Esophagus mucosa (tissue), 1 donor: Measurements from ENCODE around the gene HYPK. TPM values are rescaled to one million over a fixed set of nuclear protein-coding genes. Genes with fewer than 3 reads are reported as not detected.
"Not testable (repeated sequence)": the region's sequence is repeated elsewhere in the genome, so short reads cannot be mapped to it uniquely, and the experiment has no call there.

Experiments
- ATAC-seq: fragments of 200-7000 bp; cut with Tn5 transposase; one replicate; pipeline ENCODE4 v1.9.1; 2020
- total RNA-seq: library from RNA; stranded (reverse); gene quantifications from one replicate; pipeline ENCODE4 v1.2.4, GENCODE V29; 2023
- donor health status: DM: yes; HTN: yes; CAD: no.

Gene HYPK
- total RNA-seq, 1 donor from 2014 or later: 14.0 TPM

DNA sequence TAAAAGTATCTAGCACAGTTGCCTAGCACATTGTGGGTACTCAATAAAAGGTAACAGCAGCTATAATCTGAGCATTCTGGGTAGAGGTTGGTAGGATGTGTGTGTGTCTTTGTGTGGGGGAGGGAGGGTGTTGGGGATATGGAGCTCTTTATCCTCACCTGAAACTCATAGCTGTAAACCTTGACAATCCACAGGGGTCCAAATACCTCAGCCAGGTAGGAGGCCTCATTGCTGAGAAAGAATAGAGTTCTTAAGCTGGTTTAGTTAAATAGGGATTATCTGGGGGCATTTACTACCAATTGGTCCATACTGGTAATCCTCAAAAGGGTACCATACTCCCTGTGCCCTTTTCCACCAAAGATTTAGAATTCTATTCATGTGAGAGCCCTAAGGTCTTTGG is 4.4 kb upstream of the HYPK start:
- no peak for ATAC-seq

DNA sequence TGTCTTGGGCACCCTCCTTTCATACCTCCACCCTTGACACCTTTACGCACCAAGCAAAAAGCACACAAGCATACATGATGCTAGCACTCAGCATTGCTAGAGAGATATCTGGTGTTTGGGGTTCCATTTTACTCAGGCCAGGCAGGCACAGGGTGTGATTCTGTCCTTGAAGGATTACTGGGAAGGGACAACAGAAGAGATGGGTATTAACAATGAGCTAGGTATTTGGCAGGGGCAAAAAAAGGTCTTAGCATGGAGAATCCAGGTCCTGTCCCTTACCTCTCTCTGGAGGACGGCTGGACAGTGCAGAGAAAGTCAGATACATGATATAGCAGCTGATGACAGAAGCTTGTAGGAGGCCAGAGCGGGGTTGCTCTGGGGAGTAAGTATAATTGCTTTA is 3.8 kb upstream of the HYPK start:
- no peak for ATAC-seq

DNA sequence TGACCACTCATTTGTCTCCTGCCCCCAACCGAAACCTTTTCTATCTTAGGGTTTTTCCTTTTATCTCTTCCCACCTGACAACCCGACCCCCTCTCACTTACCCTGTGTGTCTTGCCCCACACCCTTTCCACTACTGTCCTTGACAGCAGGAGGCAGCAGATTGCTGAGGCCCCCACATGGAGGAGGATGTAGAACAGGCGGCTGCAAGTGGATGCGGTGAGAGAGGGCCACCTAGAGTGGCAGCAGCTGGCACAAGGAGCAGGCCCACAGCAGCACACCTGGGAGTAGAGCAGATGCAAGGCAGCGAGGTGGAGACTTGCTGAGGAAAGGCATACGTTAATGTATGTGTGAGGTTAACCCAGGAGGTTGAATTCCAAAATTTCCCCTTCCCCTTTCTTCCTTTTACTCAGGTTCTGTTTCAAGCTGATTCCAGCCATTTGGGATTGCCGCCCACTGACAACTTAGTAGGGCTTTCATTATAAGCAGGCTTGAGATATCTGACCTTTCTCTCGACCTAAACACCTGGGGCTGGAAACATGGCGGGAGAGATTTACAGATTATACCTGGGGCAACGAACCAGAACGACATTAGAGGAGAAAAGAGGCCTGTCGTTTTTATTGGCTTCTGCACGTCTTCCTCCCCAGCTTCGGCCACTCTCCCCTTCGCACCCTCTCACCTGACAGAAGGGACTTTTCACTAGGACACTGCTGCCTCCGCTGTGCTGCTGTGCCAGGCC is 1.0 kb upstream of the HYPK start:
- ATAC-seq: peak; percentile 3

DNA sequence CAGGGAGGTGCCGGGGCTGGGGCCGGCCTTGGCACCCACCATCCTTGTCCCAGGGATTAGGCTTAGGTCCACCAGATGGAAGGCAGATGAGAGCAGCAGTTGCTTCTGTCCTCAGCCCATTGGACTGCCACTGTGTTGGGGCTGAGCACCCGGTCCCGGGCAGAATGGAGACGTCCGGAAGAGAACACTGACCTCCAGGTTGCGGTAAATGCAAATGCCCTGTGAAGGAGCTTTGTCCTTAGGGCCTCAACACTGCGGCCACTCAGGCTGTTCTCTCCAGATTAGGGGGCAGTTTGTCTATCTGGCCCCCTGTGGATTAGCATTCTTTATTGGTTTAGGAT is 484 bp upstream of the HYPK start, which contains the start of gene SERINC4:
Gene SERINC4 (minus strand): TSS at position 276 of the 341 bp plus-strand sequence. CDS start 234 bp downstream, at position 42.
- peak; percentile 2 for ATAC-seq

DNA sequence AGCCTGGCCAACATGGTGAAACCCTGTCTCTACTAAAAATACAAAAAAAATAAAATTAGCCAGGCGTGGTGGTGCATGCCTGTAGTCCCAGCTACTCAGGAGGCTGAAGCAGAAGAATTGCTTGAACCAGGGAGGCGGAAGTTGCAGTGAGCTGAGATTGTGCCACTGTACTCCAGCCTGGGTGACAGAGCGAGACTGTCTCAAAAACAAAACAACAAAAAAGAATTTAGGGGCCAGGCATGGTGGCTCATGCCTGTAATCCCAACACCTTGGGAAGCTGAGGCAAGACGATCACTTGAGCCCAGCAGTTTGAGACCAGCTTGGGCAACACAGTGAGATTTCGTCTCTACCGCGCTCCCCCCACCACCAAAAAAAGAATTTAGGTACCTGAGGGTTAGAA is 2.3 kb downstream of the HYPK start:
- not testable (repeated sequence) for ATAC-seq

DNA sequence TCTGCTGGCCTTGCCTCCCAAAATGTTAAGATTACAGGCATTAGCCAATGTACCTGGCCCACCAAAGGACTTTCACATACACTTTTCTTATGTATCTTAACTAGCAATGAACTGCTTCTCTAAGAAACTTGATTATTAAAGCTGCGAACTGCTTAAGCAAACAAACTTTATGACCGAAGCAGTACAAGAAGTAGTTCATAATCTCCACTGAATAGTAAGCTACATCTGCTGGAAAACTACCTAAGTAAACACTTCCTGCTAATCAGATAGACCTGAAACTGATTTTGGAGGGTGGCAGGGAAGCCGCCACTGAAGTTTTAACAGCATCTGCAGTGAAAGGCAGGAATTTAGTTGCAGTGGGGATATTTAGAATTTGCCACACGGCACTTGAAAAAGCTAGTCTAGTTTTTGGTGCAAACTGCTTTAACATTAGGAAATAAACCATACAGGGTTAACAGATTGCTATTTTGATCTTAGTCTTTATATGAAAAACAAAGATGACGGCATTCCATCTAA is 8.1 kb downstream of the HYPK start:
- no peak for ATAC-seq

DNA sequence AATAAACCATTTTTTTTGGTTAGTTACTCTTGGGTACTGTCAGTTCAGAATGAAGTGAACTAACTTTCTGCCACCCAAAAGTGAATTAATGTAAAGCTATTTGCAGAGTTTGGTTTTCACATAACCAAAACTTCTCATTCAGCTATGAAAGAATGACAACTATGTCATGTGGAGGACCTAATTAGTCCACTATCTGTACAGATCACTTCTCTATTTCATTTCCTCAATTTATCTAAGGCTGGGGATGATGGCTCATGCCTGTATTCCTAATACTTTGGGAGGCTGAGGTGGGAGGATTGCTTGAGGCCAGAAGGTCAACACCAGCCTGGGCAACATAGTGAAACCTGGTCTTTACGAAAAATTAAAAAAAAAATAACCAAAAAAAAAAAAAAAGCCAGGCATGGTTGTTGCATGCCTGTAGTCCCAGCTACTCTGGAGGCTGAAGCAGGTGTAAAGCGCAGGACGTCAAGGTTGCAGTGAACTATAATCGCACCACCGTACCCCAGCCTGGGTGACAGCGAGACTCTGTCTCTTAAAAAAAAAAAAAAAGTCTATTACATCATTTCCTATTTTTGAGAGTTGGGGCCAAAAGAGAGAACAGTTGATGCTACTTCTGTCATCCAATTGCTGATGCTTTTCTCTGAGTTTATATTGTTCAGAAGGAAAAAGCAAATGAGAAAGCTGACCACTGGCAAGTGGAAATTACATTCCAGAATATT is 8.7 kb downstream of the HYPK start:
- ATAC-seq: no peak

DNA sequence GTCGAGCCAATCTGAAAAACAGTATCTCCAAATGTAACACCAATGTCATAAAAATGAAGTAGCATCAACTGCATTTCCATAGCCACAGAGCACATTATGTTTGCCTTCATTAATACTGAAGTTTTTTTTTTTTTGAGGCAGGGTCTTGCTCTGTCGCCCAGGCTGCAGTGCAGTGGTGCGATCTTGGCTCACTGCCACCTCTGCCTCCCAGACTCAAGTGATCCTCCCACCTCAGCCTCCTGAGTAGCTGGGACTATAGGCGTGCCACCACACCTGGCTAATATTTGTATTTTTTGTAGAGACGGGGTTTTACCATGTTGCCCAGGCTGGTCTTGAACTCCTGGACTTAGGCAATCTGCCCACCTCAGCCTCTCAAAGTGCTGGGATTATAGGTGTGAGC is 14.7 kb downstream of the HYPK start:
- not testable (repeated sequence) for ATAC-seq

DNA sequence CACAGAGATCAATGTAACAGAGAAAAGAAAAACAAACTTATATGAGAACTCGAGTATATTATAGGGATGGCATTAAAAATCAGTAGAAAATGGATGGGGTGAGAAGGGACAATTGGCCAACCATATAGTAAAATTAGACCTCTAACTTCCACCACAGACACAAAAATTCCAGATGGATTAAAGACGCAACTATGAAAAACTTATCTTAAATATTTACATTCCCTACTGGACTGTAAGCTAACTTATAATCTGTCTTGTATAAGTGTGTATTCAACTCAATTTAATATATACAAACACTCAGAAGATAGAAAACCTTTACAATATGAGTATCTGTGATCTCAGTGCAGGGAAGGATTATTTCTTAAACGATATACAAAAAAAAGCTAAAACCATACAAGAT is 21.1 kb downstream of the HYPK start:
- ATAC-seq: no peak

DNA sequence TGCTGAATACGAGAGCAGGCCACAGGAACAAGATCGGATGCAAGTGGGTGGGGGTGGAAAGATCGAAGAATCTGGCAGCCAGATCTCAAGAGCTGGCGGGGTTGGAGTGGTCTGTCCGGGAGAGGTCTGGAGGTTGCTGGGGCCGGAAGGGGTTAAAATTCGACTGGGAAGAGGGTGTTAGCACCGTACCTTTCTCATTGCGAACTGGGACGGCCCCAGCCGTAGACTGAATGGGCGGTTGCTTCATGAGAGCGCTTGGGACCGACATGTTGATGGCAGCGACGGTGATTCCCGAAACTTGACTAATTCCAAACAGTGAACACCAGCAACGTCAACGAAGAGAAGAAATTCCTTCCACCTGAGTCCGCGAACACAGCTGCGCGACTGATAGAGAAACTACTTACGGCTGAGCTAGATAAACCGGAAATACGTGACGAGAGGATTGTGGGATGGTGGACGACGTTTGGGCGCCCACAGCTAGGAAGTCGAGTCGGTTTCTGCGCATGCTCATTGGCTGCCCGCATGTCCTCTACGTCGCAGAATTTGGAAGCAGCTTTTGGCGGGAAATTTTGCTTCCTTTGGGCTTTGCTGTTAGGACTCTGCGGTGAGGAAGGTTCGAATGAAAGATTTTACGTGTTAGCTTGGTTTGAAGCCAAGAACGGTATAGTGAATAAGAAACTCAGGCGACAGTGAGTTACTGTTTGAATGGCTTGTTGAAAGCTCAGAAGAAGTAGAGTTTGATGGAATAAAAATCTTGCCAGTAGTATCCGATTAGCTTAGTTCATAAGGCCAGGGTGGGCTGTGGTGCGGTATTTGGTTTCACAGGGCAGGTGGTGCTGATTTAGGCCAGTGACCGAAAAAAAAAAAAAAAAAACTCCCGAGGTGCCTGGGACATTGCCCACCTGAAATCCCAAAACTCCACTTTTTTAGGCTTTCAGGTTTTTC is 24.2 kb downstream of the HYPK start, which contains the start of gene MFAP1:
Gene MFAP1 (minus strand): TSS at position 389 of the 945 bp plus-strand sequence. CDS start 121 bp downstream, at position 268.
- ATAC-seq: peak; percentile 93

DNA sequence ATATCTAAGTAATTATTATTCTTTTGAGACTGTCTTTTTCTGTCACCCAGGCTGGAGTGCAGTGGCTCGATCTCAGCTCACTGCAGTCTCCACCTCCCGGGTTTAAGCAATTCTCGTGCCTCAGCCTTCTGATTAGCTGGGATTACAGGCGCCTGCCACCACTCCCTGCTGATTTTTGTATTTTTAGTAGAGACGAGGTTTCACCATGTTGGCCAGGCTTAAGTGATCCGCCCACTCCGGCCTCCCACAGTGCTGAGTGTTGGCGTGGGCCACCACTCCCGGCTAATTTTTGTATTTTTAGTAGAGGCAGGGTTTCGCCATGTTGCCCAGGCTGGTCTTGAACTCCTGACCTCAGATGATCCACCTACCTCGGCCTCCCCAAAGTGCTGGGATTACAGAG is 24.9 kb downstream of the HYPK start:
- ATAC-seq: not testable (repeated sequence)

DNA sequence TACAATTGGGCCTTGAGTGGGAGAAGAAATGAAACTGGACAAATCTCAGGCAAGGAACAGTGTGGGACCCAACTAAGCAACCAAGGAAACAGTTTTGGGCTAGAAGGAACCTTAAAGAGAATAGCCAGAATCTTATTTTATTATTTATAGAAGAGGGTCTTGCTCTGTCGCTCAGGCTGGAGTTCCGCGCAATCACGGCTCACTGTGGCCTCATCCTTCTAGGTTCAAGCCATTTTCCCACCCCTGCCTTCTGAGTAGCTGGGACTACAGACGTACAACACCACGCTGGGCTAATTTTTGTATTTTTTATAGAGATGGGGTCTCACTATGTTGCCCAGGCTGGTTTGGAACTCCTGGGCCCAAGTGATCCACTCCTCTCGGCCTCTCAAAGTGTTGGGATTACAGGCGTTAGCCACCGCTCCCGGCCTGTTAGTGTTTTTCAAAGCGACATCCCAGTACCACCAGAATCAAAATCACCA is 25.7 kb downstream of the HYPK start:
- no peak for ATAC-seq

DNA sequence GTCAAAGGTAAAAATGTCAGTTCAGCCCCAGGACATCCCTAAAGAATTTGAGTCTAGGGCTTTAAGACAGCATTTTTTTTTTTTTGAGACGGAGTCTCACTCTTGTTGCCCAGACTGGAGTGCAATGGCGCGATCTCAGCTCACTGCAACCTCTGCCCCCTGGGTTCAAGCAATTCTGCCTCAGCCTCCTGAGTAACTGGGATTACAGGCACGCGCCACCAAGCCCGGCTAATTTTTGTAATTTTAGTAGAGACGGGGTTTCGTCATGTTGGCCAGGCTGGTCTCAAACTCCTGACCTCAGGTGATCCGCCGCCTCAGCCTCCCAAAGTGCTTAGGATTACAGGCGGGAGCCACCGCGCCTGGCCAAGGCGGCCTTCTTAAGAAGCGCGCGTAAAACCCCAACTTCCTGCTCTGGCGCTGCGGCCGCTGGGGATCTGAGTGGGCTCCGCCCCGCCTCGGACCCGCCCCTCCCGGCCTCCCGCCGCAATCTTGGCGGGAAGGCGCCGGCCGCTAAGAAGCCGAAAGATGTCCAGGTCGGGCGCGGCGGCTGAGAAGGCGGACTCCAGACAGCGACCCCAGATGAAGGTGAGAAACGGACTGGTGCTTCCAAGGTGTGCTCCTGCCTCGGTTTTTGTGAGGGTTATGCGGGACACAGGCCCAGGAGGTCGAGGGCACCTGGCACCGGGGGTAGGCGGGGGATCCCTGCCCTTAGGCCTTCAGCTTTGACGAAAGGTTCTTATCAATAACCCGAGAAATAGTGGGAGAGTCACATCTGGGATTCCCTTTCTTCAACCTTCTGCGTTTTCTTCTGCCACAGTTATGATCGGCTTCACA is 26.3 kb downstream of the HYPK start, which contains the start of gene WDR76:
Gene WDR76 (plus strand): TSS at position 495 of the 834 bp plus-strand sequence. CDS start 31 bp downstream, at position 526.
- peak; percentile 68 for ATAC-seq

DNA sequence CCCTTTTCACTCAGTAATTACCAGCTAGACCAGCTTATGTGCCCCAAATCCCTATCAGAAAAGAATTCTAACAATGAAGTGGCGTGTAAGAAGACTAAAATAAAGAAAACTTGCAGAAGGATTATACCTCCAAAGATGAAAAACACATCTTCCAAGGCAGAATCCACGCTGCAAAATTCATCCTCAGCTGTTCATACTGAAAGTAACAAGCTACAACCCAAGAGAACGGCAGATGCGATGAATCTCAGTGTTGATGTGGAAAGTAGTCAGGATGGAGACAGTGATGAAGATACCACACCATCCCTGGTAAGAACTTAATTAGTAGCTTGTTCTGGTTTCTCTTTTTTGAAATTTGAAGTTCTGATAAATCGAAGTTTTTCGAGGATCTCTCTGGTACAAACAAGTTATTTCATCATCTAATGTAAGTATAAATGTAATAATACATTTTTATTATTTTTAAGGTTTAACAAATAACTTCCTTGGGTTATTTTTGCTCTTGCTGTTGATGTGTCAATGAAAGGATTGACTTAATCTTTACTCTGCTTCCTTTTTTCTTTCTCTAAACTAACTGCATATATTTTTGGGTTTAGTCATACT is 27.8 kb downstream of the HYPK start:
- no peak for ATAC-seq

DNA sequence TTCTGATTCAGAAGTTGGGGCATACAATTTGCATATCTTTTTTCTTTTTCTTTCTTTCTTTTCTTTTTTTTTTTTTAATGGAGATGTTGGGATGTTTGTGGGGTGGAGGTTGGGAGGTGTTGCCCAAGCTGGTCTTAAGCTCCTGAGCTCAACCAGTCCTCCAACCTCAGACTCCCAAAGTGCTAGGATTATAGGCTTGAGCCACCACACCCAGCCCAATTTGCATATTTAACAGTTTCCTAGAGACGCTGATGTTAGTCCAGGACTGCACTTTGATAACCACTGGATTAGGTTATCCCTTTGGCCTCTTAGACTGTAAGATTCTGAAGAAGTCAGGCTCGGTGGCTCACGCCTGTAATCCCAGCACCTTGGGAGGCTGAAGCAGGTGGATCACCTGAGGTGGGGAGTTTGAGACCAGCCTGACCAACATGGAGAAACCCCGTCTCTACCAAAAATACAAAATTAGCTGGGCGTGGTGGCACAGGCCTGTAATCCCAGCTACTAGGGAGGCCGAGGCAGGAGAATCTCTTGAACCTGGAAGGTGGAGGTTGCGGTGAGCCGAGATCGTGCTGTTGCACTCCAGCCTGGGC is 29.6 kb downstream of the HYPK start:
- not testable (repeated sequence) for ATAC-seq

DNA sequence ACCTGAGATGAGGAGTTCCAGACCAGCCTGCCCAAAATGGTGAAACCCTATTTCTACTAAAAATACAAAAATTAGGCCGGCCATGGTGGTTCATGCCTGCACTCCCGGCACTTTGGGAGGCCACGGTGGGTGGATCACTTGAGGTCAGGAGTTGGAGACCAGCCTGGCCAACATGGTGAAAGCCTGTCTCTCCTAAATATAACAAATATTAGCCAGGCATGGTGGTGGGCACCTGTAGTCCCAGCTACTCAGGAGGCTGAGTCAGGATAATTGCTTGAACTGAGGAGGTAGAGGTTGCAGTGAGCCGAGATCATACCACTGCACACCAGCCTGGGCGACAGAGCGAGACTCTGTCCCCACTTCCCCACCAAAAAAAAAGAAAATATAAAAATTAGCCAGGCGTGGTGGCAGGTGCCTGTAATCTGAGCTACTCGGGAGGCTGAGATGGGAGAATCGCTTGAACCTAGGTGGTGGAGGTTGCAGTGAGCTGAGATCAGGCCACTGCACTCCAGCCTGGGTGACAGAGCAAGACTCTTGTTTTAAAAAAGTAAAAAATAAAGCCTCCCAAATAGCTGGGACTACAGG is 30.4 kb downstream of the HYPK start:
- not testable (repeated sequence) for ATAC-seq

DNA sequence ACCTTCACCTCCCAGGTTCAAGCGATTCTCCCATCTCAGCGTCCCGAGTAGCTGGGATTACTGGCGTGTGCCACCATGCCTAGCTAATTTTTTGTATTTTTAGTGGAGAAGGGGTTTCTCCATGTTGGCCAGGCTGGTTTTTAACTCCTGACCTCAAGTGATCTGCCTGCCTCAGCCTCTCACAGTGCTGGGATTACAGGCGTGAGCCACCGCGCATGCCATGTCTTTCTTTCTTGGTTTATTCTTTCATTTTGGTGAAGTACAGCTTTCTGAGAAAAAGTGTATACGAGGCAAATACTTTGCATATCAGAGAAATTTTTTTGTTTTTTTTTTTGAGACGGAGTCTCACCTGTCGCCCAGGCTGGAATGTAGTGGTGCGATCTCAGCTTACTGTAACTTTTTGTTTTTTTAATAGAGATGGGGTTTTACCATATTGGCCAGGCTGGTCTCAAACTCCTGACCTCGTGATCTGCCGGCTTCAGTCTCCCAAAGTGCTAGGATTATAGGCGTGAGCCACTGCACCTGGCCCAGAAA is 31.2 kb downstream of the HYPK start:
- not testable (repeated sequence) for ATAC-seq

DNA sequence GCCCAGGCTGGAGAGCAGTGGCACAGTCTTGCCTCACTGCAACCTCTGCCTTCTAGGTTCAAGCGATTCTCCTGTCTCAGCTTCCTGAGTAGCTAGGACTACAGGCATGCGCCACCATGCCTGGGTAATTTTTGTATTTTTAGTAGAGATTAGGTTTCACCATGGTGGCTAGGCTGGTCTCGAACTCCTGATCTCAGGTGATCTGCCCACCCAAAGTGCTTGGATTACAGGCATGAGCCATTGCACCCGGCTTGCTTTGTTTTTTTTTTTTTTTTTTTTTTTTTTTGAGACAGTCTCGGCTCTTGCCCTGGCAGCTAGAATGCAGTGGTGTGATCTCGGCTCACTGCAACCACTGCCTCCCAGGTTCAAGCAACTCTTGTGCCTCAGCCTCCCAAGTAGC is 32.1 kb downstream of the HYPK start:
- ATAC-seq: not testable (repeated sequence)

DNA sequence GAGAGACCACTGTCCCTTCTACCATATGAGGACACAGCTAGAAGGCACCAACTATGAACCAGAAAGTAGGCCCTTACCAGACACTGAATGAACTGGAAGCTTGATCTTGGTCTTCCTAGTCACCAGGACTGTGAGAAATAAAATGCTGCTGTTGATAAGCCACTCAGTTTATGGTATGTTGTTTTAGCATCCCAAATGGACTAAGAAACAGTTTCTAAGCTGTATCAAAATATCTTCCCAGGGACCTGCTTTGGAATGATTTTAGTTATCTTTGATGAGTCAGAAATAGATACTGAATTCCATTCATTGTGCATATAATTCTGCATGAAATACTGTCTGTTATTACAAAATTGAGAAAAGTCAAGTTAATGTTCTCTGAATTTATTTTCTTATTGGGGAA is 45.0 kb downstream of the HYPK start:
- ATAC-seq: no peak

DNA sequence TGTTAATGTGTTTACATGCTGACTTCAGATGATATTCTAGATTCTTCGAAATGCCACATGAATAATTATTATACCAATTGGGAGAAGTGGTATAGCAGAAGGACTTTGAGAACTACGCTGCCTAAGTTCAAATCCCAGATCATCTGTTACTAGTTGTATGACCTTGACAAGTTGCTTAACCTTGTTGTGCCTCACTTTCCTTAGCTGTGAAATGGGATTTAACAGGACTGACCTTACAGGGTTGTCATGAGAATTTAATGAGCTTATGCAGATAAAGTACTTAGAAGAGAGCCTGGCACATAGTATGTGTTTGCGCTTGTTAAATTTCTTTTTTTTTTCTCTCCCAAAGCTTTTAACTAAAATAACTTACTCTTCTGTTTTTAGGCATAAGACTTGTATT is 50.9 kb downstream of the HYPK start:
- no peak for ATAC-seq
